WTC11 (cell line): ENCODE results near the gene MT1G. TPM values are rescaled to one million over a fixed set of nuclear protein-coding genes. Genes with fewer than 3 reads are reported as not detected.

Source experiments
- ETV6 ChIP-seq: sonication (generic); formaldehyde crosslinking; IDR thresholded peaks from 2 replicates; pipeline ENCODE4 v1.8.1; 2022; ENCODE audit warnings: mild to moderate bottlenecking, missing genetic modification reagents
- FOXP1 ChIP-seq: sonication (generic); formaldehyde crosslinking; IDR thresholded peaks from 2 replicates; pipeline ENCODE4 v1.8.0; 2022; ENCODE audit warnings: missing genetic modification reagents, mild to moderate bottlenecking, moderate library complexity, borderline replicate concordance
- NR2C2 ChIP-seq: sonication (generic); formaldehyde crosslinking; IDR thresholded peaks from 2 replicates; pipeline ENCODE4 v1.8.0; 2022; ENCODE audit warnings: mild to moderate bottlenecking, missing genetic modification reagents
- RORB ChIP-seq: fragments of 250-450 bp; sonication (Bioruptor Pico); IDR thresholded peaks from 2 replicates; pipeline ENCODE4 v1.9.0; 2021; ENCODE audit warnings: mild to moderate bottlenecking
- SMAD3 ChIP-seq: sonication (generic); formaldehyde crosslinking; IDR thresholded peaks from 2 replicates; pipeline ENCODE4 v1.8.0; 2022; ENCODE audit warnings: missing genetic modification reagents, mild to moderate bottlenecking, borderline replicate concordance
- ZNF671 ChIP-seq: fragments of 250-450 bp; sonication (Bioruptor Pico); IDR thresholded peaks from 2 replicates; pipeline ENCODE4 v1.8.0; 2021; ENCODE audit warnings: mild to moderate bottlenecking
- total RNA-seq: library from RNA; stranded (reverse); gene quantifications from 3 replicates; pipeline ENCODE4 v1.2.3, GENCODE V29; 2021
- TF ChIP-seq, protein P1 (sequence below): sonication (generic); formaldehyde crosslinking; IDR thresholded peaks from 2 replicates; pipeline ENCODE4 v1.8.0; 2022; ENCODE audit warnings: mild to moderate bottlenecking, missing genetic modification reagents
- TF ChIP-seq, protein P2 (sequence below): sonication (generic); formaldehyde crosslinking; IDR thresholded peaks from 2 replicates; pipeline ENCODE4 v1.8.1; 2023; ENCODE audit warnings: mild to moderate bottlenecking, missing genetic modification reagents
- TF ChIP-seq, protein P3 (sequence below): sonication (generic); formaldehyde crosslinking; IDR thresholded peaks from 2 replicates; pipeline ENCODE4 v1.8.1; 2022; ENCODE audit warnings: low read depth, mild to moderate bottlenecking, moderate library complexity, missing genetic modification reagents, borderline replicate concordance
- TF ChIP-seq, protein P4 (sequence below): sonication (generic); formaldehyde crosslinking; conservative IDR thresholded peaks from 2 replicates; pipeline ENCODE4 v1.8.1; 2022; ENCODE audit warnings: mild to moderate bottlenecking, missing genetic modification reagents
- TF ChIP-seq, protein P5 (sequence below): fragments of 250-450 bp; sonication (Bioruptor Pico); IDR thresholded peaks from 2 replicates; pipeline ENCODE4 v1.9.0; 2021; ENCODE audit warnings: moderate library complexity, mild to moderate bottlenecking, inconsistent platforms, borderline replicate concordance
- TF ChIP-seq, protein P6 (sequence below): sonication (generic); formaldehyde crosslinking; IDR thresholded peaks from 2 replicates; pipeline ENCODE4 v1.8.1; 2023; ENCODE audit warnings: mild to moderate bottlenecking, missing genetic modification reagents, moderate library complexity
- TF ChIP-seq, protein P7 (sequence below): sonication (generic); formaldehyde crosslinking; IDR thresholded peaks from 2 replicates; pipeline ENCODE4 v1.8.1; 2023; ENCODE audit warnings: mild to moderate bottlenecking, missing genetic modification reagents, borderline replicate concordance
- TF ChIP-seq, protein P8 (sequence below): sonication (generic); formaldehyde crosslinking; IDR thresholded peaks from 2 replicates; pipeline ENCODE4 v1.8.0; 2022; ENCODE audit warnings: mild to moderate bottlenecking, missing genetic modification reagents
- TF ChIP-seq, protein P9 (sequence below): sonication (generic); formaldehyde crosslinking; IDR thresholded peaks from 2 replicates; pipeline ENCODE4 v1.8.1; 2022; ENCODE audit warnings: mild to moderate bottlenecking, moderate library complexity, missing genetic modification reagents
- TF ChIP-seq, protein P10 (sequence below): sonication (generic); formaldehyde crosslinking; IDR thresholded peaks from 2 replicates; pipeline ENCODE4 v1.8.0; 2022; ENCODE audit warnings: missing genetic modification reagents
- TF ChIP-seq, protein P11 (sequence below): fragments of 250-450 bp; sonication (Bioruptor Pico); IDR thresholded peaks from 2 replicates; pipeline ENCODE4 v1.9.0; 2021; ENCODE audit warnings: mild to moderate bottlenecking, borderline replicate concordance

MT1G gene
- total RNA-seq, 1 experiment from 2014 or later = 333 TPM

DNA sequence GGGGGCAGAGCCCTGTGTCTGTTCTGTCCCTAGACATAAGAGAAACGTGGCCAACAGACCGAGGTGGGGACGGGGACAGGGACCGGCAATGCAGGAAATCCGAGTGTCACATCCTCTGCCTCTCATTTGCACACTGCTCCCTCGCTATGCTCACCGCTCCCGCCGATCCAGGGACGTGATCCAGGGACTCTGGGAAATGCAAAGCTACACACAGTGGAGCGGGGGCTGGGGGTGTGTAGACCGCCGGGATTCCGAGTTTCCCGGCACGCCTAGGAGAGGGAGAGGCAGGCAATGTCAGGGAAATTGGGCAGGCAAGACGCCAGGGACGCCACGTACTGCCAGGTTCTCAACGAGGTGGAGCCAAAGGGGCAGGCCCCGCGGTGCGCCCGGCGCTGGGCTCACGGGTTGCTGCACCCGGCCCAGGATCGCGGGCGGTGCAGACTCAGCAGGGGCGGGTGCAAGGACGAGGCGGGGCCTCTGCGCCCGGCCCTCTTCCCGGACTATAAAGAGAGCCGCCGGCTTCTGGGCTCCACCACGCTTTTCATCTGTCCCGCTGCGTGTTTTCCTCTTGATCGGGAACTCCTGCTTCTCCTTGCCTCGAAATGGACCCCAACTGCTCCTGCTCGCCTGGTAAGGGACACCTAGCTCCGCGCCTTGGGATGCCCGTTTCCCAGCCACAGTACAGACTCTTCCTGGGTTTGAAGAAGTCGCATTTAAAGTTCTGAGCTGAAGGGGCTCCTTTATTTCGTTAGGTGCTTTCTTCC is 14.3 kb upstream of the MT1G start, which contains the start of gene MT1X (continued):
- TF ChIP-seq, protein P1, sequence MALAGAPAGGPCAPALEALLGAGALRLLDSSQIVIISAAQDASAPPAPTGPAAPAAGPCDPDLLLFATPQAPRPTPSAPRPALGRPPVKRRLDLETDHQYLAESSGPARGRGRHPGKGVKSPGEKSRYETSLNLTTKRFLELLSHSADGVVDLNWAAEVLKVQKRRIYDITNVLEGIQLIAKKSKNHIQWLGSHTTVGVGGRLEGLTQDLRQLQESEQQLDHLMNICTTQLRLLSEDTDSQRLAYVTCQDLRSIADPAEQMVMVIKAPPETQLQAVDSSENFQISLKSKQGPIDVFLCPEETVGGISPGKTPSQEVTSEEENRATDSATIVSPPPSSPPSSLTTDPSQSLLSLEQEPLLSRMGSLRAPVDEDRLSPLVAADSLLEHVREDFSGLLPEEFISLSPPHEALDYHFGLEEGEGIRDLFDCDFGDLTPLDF (CRISPR knock-in tag) = 0 out of 2 replicates have a peak, but pooled peaks have one; percentile 11
- TF ChIP-seq, protein P2, sequence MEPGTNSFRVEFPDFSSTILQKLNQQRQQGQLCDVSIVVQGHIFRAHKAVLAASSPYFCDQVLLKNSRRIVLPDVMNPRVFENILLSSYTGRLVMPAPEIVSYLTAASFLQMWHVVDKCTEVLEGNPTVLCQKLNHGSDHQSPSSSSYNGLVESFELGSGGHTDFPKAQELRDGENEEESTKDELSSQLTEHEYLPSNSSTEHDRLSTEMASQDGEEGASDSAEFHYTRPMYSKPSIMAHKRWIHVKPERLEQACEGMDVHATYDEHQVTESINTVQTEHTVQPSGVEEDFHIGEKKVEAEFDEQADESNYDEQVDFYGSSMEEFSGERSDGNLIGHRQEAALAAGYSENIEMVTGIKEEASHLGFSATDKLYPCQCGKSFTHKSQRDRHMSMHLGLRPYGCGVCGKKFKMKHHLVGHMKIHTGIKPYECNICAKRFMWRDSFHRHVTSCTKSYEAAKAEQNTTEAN (CRISPR knock-in tag) = no peak
- TF ChIP-seq ETV6 (CRISPR knock-in tag) (peak; percentile 40; the same call in 1 of the 2 replicates), FOXP1 (CRISPR knock-in tag) (no peak), SMAD3 (no peak), NR2C2 (no peak), ZNF671 (CRISPR knock-in tag) (no peak), RORB (CRISPR knock-in tag) (no peak)
- TF ChIP-seq, protein P3, sequence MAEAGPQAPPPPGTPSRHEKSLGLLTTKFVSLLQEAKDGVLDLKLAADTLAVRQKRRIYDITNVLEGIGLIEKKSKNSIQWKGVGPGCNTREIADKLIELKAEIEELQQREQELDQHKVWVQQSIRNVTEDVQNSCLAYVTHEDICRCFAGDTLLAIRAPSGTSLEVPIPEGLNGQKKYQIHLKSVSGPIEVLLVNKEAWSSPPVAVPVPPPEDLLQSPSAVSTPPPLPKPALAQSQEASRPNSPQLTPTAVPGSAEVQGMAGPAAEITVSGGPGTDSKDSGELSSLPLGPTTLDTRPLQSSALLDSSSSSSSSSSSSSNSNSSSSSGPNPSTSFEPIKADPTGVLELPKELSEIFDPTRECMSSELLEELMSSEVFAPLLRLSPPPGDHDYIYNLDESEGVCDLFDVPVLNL = no peak
- TF ChIP-seq, protein P4, sequence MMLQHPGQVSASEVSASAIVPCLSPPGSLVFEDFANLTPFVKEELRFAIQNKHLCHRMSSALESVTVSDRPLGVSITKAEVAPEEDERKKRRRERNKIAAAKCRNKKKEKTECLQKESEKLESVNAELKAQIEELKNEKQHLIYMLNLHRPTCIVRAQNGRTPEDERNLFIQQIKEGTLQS = no peak
- TF ChIP-seq, protein P5, sequence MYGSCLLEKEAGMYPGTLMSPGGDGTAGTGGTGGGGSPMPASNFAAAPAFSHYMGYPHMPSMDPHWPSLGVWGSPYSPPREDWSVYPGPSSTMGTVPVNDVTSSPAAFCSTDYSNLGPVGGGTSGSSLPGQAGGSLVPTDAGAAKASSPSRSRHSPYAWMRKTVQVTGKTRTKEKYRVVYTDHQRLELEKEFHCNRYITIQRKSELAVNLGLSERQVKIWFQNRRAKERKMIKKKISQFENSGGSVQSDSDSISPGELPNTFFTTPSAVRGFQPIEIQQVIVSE = no peak
- TF ChIP-seq, protein P6, sequence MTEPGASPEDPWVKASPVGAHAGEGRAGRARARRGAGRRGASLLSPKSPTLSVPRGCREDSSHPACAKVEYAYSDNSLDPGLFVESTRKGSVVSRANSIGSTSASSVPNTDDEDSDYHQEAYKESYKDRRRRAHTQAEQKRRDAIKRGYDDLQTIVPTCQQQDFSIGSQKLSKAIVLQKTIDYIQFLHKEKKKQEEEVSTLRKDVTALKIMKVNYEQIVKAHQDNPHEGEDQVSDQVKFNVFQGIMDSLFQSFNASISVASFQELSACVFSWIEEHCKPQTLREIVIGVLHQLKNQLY (CRISPR knock-in tag) = no peak
- TF ChIP-seq, protein P7, sequence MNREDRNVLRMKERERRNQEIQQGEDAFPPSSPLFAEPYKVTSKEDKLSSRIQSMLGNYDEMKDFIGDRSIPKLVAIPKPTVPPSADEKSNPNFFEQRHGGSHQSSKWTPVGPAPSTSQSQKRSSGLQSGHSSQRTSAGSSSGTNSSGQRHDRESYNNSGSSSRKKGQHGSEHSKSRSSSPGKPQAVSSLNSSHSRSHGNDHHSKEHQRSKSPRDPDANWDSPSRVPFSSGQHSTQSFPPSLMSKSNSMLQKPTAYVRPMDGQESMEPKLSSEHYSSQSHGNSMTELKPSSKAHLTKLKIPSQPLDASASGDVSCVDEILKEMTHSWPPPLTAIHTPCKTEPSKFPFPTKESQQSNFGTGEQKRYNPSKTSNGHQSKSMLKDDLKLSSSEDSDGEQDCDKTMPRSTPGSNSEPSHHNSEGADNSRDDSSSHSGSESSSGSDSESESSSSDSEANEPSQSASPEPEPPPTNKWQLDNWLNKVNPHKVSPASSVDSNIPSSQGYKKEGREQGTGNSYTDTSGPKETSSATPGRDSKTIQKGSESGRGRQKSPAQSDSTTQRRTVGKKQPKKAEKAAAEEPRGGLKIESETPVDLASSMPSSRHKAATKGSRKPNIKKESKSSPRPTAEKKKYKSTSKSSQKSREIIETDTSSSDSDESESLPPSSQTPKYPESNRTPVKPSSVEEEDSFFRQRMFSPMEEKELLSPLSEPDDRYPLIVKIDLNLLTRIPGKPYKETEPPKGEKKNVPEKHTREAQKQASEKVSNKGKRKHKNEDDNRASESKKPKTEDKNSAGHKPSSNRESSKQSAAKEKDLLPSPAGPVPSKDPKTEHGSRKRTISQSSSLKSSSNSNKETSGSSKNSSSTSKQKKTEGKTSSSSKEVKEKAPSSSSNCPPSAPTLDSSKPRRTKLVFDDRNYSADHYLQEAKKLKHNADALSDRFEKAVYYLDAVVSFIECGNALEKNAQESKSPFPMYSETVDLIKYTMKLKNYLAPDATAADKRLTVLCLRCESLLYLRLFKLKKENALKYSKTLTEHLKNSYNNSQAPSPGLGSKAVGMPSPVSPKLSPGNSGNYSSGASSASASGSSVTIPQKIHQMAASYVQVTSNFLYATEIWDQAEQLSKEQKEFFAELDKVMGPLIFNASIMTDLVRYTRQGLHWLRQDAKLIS (CRISPR knock-in tag) = no peak; the same call in 1 of the 2 replicates
- TF ChIP-seq, protein P8, sequence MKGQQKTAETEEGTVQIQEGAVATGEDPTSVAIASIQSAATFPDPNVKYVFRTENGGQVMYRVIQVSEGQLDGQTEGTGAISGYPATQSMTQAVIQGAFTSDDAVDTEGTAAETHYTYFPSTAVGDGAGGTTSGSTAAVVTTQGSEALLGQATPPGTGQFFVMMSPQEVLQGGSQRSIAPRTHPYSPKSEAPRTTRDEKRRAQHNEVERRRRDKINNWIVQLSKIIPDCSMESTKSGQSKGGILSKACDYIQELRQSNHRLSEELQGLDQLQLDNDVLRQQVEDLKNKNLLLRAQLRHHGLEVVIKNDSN (CRISPR knock-in tag) = peak; percentile 34; the same call in 1 of the 2 replicates
- TF ChIP-seq, protein P9, sequence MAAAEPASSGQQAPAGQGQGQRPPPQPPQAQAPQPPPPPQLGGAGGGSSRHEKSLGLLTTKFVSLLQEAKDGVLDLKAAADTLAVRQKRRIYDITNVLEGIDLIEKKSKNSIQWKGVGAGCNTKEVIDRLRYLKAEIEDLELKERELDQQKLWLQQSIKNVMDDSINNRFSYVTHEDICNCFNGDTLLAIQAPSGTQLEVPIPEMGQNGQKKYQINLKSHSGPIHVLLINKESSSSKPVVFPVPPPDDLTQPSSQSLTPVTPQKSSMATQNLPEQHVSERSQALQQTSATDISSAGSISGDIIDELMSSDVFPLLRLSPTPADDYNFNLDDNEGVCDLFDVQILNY (CRISPR knock-in tag) = peak; percentile 86; the same call in 1 of the 2 replicates
- TF ChIP-seq, protein P10, sequence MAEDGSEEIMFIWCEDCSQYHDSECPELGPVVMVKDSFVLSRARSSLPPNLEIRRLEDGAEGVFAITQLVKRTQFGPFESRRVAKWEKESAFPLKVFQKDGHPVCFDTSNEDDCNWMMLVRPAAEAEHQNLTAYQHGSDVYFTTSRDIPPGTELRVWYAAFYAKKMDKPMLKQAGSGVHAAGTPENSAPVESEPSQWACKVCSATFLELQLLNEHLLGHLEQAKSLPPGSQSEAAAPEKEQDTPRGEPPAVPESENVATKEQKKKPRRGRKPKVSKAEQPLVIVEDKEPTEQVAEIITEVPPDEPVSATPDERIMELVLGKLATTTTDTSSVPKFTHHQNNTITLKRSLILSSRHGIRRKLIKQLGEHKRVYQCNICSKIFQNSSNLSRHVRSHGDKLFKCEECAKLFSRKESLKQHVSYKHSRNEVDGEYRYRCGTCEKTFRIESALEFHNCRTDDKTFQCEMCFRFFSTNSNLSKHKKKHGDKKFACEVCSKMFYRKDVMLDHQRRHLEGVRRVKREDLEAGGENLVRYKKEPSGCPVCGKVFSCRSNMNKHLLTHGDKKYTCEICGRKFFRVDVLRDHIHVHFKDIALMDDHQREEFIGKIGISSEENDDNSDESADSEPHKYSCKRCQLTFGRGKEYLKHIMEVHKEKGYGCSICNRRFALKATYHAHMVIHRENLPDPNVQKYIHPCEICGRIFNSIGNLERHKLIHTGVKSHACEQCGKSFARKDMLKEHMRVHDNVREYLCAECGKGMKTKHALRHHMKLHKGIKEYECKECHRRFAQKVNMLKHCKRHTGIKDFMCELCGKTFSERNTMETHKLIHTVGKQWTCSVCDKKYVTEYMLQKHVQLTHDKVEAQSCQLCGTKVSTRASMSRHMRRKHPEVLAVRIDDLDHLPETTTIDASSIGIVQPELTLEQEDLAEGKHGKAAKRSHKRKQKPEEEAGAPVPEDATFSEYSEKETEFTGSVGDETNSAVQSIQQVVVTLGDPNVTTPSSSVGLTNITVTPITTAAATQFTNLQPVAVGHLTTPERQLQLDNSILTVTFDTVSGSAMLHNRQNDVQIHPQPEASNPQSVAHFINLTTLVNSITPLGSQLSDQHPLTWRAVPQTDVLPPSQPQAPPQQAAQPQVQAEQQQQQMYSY (CRISPR knock-in tag) = peak; percentile 54; the same call in 1 of the 2 replicates
- TF ChIP-seq, protein P11, sequence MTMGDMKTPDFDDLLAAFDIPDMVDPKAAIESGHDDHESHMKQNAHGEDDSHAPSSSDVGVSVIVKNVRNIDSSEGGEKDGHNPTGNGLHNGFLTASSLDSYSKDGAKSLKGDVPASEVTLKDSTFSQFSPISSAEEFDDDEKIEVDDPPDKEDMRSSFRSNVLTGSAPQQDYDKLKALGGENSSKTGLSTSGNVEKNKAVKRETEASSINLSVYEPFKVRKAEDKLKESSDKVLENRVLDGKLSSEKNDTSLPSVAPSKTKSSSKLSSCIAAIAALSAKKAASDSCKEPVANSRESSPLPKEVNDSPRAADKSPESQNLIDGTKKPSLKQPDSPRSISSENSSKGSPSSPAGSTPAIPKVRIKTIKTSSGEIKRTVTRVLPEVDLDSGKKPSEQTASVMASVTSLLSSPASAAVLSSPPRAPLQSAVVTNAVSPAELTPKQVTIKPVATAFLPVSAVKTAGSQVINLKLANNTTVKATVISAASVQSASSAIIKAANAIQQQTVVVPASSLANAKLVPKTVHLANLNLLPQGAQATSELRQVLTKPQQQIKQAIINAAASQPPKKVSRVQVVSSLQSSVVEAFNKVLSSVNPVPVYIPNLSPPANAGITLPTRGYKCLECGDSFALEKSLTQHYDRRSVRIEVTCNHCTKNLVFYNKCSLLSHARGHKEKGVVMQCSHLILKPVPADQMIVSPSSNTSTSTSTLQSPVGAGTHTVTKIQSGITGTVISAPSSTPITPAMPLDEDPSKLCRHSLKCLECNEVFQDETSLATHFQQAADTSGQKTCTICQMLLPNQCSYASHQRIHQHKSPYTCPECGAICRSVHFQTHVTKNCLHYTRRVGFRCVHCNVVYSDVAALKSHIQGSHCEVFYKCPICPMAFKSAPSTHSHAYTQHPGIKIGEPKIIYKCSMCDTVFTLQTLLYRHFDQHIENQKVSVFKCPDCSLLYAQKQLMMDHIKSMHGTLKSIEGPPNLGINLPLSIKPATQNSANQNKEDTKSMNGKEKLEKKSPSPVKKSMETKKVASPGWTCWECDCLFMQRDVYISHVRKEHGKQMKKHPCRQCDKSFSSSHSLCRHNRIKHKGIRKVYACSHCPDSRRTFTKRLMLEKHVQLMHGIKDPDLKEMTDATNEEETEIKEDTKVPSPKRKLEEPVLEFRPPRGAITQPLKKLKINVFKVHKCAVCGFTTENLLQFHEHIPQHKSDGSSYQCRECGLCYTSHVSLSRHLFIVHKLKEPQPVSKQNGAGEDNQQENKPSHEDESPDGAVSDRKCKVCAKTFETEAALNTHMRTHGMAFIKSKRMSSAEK = no peak
